Mucosa of descending colon (tissue), 3 donors: ENCODE data around the gene NPHP4. TPM values are rescaled to one million over a fixed set of nuclear protein-coding genes. Genes with fewer than 3 reads are reported as not detected.

Experiments
- ATAC-seq: fragments of 200-7000 bp; cut with Tn5 transposase; one replicate; pipeline ENCODE4 v1.9.1; 2020; ENCODE audit warnings: mild to moderate bottlenecking, moderate library complexity
- DNase-seq, 3 donors: peaks; one replicate each; pipeline ENCODE4 v3.0.0-alpha.2; 2020
- H3K36me3 ChIP-seq: fragments of 200-600 bp; one replicate; pipeline ENCODE4 v1.8.0; 2021; ENCODE audit warnings: low read depth, mild to moderate bottlenecking
- H3K4me1 ChIP-seq: fragments of 200-600 bp; one replicate; pipeline ENCODE4 v1.8.0; 2021; ENCODE audit warnings: low read depth, mild to moderate bottlenecking
- H3K4me3 ChIP-seq: fragments of 200-600 bp; one replicate; pipeline ENCODE4 v1.8.0; 2021; ENCODE audit warnings: mild to moderate bottlenecking
- H3K9me3 ChIP-seq: fragments of 200-600 bp; one replicate; pipeline ENCODE4 v1.8.0; 2021; ENCODE audit warnings: mild to moderate bottlenecking
- CTCF ChIP-seq: fragments of 200-600 bp; IDR thresholded peaks from one replicate; pipeline ENCODE4 v1.8.0; 2022; ENCODE audit warnings: antibody characterized with exemption, mild to moderate bottlenecking
- intact Hi-C, 2 donors: fragments of 100-400 bp; cut with DNase I in 1 of 2; cut with micrococcal nuclease in 1 of 2; formaldehyde crosslinking; loops; one replicate each; pipeline versions ENCODE4 v1.11.0 to v1.11.1; 2022; cut with DNase I, micrococcal nuclease
- total RNA-seq, 3 donors: library from RNA; stranded (reverse); fragmentation: NEBNext Ultra II Directional in 2 of 3; extraction: Animal tissue kit (Norgen Biotek cat#: 25700) in 2 of 3; gene quantifications; one replicate each; pipeline versions ENCODE4 v1.2.1 to v1.2.4, GENCODE V29; 2021 to 2023
- donor health status: DM: no; HTN: no; CAD: no; lungs with moderate emphysema.
- donor health status: DM: no; HTN: no; CAD: no.
- donor health status: DM: no; HTN: yes; CAD: no.

The NPHP4 gene
- total RNA-seq, 3 donors from 2014 or later, result 7.5 to 12.2 (median 10.3) TPM

- H3K9me3 ChIP-seq, result no peaks in the 10 kb centered on the region
- intact Hi-C loops, result no loop called here
- no peaks in the 10 kb centered on the region for H3K4me1 ChIP-seq
- no peak for TF ChIP-seq CTCF
- DNase-seq (no peak), ATAC-seq (no peak)
- H3K4me3 ChIP-seq, result no peak overlapping the region
- H3K36me3 ChIP-seq, result no peaks in the 10 kb centered on the region
Measured at GRCh38 chr1:5916572-5917280, 75.5 kb downstream of the NPHP4 start.

- TF ChIP-seq CTCF, result no peak
- peak in 1 of 3 donors; percentile 55 for DNase-seq
- Histone ChIP-seq H3K9me3 (no peaks in the 10 kb centered on the region), H3K4me3 (no peak overlapping the region), H3K36me3 (no peaks in the 10 kb centered on the region), H3K4me1 (no peaks in the 10 kb centered on the region)
- peak; percentile 81 for ATAC-seq
- intact Hi-C loops, result no loop called here
Measured at GRCh38 chr1:5915587-5916571, 76.3 kb downstream of the NPHP4 start.

- no peaks in the 10 kb centered on the region for H3K9me3 ChIP-seq
- no peak for DNase-seq
- ATAC-seq, result no peak
Measured at GRCh38 chr1:5914676-5915365, 77.4 kb downstream of the NPHP4 start.

GRCh38 chr1:5913876-5914275 is 78.3 kb downstream of the NPHP4 start:
- Histone ChIP-seq H3K9me3 (no peaks in the 10 kb centered on the region), H3K4me3 (no peak overlapping the region), H3K36me3 (no peaks in the 10 kb centered on the region), H3K4me1 (no peaks in the 10 kb centered on the region)
- ATAC-seq, result no peak
- no peak for DNase-seq
- no peak for TF ChIP-seq CTCF
- intact Hi-C loops, result no loop called here

More at GRCh38 chr1:5914676-5915365, 77.4 kb downstream of the NPHP4 start:
- TF ChIP-seq CTCF, result no peak
- Histone ChIP-seq H3K4me3 (no peak overlapping the region), H3K36me3 (no peaks in the 10 kb centered on the region), H3K4me1 (no peaks in the 10 kb centered on the region)
- intact Hi-C loops, result no loop called here

- DNase-seq, result no peak
- no peak for ATAC-seq
- Histone ChIP-seq H3K36me3 (no peaks in the 10 kb centered on the region), H3K4me1 (no peaks in the 10 kb centered on the region), H3K4me3 (no peak overlapping the region), H3K9me3 (no peaks in the 10 kb centered on the region)
- intact Hi-C loops, result no loop called here
- TF ChIP-seq CTCF, result no peak
Measured at GRCh38 chr1:5913078-5913845, 79.0 kb downstream of the NPHP4 start.
